GM19463 (cell line): ENCODE measurements around the gene PHLDB1.
"Not testable (repeated sequence)": the region's sequence is repeated elsewhere in the genome, so short reads cannot be mapped to it uniquely, and the experiment has no call there.

Source experiments
- ATAC-seq: cut with Tn5 transposase; IDR thresholded peaks from one replicate; pipeline ENCODE4 v1.9.1; 2021; ENCODE audit warnings: mild to moderate bottlenecking, moderate library complexity; ENCODE audit not compliant: unreplicated experiment

Gene PHLDB1

DNA sequence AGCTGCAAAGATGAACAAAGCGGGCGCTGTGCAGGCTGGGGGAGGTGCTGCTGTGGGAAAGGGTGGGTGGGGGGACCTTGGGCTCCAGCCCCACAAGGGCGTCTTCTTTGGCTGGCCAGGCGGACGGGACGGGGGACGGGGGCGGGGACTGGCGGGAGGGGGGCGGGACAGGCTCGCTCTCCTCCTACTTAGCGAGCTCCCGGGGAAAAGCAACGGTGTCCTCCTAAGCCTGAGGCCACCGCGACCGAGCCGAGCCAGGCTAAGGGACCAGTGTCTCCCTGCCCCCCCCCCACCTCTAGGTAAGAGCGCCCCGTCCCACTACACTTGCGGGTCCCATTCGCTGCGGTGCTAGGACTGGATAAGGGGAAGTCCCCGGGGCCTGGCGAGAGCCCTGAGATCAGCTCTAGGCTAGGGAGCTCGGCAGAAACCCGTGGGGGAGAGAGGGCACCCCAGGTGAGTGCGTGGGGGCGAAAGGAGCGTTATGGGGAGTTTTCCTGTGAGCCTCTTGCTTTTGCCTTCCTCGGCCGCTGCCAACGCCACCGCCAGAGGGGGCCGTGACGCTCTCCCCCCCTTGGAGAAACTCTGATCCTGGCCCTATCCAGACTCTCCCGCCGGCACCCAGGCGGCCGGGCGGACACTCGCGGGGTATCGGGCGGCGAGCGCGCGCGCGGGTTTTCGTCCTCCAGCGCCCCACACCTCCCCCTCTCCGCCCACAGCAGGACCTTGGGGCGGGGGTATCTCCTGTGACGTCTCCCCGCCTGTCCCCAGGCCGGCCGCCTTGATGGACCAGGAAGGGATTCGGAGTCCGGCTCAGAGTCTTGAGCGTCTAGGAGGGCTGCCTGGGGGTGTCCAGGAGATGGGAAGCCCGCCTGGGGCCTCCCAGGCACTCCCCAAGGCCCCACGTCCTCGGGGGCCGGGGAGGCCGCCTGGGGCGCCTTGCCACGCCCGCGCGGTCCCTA is at the start of gene PHLDB1:
PHLDB1 (plus strand) TSS at position 215 of the 959 bp plus-strand sequence. CDS start 6,222 bp downstream, outside the sequence.
- ATAC-seq = no peak

DNA sequence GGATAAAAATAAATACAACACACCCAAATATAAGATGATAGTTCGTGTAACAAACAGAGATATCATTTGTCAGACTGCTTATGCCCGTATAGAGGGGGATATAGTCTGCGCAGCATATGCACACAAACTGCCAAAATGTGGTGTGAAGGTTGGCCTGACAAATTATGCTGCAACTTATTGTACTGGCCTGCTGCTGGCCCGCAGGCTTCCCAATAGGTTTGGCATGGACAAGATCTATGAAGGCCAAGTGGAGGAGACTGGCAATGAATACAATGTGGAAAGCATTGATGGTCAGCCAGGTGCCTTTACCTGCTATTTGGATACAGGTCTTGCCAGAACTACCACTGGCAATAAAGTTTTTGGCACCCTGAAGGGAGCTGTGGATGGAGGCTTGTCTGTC is 46.6 kb upstream of the PHLDB1 start:
- ATAC-seq = no peak

DNA sequence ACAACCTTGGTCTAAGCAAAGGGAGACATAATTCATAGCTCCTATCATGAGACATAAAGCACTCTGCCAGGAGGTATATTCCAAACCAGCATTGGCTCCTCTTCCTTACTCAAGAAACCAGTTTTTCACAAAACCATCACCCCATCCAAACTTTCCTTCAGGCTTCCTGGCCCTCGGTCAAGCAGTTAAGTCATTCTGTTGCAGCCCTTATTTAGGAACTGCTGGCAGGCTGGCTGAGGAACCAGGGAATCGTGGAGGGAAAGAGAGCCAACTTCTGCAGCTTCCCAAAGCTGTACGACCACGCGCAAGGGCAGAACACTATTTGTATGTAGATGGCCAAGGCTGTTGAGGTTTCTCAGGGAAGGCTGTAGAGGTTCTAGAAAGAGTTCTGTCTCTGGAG is 42.4 kb upstream of the PHLDB1 start:
- no peak for ATAC-seq

DNA sequence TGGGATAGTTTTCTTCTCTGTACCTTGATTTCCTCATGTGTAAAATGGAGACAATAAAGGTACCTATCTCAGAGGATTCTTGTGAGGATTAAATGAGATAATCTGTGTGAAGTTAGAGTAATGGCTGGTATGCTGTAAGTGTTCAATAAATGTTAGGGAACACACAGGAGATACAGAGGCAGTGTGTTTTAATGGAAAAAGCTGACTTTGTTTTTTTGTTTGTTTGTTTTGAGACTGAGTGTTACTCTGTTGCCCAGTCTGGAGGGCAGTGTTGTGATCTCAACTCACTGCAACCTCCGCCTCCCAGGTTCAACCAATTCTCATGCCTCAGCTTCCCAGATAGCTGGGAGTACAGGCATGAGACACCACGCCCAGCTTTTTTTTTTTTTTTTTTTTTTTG is 37.7 kb upstream of the PHLDB1 start:
- ATAC-seq = no peak

DNA sequence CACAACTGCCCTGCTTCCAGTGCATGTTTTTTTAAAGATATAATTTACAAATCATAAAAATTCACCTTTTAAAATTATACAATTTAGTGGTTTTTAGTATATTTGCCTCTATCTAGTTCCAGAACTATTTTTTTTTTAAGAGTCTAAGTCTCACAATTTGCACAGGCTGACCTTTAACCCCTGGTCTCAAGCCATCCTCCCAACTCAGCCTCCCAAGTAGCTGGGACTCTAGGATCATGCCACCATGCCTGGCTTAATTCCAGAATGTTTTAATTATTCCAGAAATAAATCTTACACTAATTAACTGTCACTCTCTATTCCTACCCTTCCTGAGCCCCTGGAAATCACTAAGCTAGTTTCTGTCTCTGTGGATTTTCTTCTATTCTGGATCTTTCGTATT is 36.6 kb upstream of the PHLDB1 start:
- ATAC-seq = no peak

DNA sequence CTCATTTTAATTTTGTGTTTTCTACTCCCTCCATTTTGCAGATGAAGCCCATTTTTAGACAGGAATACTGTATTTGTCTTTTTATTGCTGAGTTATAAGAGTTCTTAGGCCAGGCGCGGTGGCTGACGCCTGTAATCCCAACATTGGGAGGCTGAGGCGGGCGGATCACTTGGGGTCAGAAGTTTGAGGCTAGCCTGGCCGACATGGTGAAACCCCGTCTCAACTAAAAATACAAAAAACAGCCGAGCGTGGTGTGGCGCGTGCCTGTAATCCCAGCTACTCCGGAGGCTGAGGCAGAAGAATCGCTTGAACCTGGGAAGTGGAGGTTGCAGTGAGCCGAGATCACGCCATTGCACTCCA is 35.7 kb upstream of the PHLDB1 start:
- ATAC-seq = not testable (repeated sequence)

DNA sequence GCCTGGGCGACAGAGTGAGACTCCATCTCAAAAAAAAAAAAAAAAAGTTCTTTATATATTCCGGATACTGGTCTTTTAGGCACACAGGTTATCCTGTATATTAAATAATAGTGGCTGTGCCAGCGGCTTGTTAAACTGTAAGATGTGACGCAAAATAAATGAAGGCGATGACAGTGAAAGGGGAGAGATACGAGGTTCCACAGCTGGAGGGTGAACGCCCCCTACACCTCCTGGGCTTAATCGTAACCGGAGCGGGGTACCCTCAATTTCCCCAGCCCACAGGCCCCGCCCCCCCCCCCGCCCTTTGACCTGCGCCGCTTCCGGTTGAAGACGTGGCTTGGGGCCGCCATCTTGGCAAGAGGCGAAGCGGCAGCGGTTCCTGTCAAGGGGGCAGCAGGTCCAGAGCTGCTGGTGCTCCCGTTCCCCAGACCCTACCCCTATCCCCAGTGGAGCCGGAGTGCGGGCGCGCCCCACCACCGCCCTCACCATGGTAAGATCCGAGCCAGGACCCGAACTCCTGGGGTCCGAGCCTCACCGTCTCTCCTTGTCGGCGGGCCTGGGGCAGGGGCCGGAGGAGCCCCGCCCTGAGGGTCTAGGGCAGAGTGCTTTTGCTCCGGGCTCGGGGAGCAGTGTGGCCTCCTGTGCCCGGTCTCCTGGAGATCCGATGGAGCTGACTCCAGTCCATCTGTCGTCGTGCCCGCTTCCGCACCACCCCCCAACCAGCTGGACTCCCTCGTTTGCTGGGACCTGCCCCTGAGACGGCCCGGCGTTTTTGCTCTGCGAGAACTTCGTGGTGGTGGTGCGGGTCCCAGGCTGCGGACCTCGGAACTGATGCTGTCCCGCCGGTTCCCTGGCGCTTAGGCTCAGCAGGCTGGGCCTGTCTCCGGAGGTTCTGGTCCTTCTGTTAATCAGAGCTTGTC is 35.1 kb upstream of the PHLDB1 start, which contains the start of gene ARCN1:
ARCN1 (plus strand) TSS at position 349 of the 920 bp plus-strand sequence; CDS start at position 488, 139 bp downstream.
- peak; percentile 66 for ATAC-seq

DNA sequence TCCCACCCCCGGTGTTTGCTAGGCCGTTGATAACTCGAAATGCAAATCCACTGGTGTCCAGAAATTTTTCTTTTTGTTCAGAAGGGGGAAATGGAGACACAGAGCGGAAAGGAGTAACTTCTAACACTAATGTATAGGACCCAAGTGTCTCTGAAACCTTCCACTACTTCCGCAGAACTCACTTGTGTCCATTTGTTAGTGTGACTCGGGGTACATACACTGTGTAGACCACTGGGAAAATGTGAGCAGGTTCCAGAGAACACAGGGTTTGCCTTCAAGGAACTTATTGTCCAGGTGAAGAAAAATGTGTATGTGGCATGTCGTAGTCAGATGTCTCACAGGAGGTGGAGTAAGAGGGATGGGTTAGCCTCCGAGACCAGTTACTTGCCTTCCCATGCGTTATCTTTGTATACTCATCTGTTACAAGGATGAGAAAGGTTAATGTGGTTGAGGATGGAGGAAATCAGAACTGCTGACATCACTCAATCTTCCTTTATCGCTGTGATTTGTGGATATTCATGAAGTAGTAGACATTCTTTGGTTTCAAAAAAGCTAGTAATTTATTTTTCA is 34.3 kb upstream of the PHLDB1 start:
- ATAC-seq = peak; percentile 21

DNA sequence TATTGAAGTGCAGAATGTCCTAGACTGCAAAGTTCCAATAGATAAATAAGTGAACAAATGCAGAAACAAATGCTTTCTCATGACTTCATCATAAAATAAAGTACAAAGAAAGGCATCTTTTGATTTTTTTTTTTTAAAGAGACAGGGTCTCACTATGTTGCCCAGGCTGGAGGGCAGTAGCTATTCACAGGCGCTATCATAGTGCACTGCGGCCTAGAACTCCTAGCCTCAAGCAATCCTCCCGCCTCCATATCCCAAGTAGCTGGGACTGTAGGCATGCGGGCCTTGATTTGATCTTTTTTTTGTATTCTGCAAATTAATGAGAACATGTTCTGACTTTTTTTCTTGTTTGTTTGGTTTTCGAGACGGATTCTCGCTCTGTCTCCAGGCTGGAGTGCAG is 32.8 kb upstream of the PHLDB1 start:
- ATAC-seq = no peak

DNA sequence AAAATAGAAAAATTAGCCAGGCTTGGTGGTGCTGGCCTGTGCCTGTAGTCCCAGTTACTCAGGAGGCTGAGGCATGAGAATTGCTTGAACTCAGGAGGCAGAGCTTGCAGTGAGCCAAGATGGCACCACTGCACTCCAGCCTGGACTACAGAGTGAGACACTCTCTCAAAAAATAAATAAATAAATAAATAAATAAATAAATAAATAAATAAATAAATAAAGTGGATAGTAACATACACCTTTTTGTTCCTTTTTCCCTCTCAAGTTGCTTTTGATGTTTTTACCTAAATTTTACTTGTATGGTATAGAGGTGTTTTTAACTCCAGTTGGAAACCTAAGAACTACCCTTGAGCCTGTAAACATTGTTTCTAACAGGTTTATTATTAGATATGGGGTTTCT is 29.4 kb upstream of the PHLDB1 start:
- ATAC-seq = not testable (repeated sequence)

DNA sequence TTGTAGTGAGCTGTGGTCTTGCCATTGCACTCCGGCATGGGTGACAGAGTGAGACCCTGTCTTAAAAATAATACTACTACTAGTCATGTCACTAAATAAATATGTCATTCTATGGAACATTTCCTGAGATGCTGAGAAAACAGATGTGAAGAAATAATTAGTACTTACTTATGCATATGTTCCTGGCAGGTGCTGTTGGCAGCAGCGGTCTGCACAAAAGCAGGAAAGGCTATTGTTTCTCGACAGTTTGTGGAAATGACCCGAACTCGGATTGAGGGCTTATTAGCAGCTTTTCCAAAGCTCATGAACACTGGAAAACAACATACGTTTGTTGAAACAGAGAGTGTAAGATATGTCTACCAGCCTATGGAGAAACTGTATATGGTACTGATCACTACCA is 26.4 kb upstream of the PHLDB1 start:
- no peak for ATAC-seq

DNA sequence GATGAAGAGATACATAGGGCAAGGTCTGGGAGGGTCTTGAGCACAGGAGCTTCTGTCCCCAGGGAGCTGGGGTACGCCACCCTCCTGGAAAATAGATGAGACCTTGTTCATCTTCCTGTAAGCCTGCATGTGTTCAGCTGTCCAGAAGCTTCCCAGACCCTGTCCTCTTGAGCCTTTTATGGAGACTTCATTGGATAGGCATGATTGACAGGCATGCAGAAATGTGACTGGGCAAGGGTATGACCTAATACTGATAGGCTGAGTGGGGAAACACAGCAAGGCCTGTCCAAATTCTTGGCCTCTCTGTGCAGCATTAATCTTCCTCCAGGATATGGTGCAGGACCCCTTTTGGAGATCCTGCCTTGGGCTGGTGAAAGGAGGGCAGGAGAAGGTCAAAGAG is 19.5 kb upstream of the PHLDB1 start:
- ATAC-seq = no peak

DNA sequence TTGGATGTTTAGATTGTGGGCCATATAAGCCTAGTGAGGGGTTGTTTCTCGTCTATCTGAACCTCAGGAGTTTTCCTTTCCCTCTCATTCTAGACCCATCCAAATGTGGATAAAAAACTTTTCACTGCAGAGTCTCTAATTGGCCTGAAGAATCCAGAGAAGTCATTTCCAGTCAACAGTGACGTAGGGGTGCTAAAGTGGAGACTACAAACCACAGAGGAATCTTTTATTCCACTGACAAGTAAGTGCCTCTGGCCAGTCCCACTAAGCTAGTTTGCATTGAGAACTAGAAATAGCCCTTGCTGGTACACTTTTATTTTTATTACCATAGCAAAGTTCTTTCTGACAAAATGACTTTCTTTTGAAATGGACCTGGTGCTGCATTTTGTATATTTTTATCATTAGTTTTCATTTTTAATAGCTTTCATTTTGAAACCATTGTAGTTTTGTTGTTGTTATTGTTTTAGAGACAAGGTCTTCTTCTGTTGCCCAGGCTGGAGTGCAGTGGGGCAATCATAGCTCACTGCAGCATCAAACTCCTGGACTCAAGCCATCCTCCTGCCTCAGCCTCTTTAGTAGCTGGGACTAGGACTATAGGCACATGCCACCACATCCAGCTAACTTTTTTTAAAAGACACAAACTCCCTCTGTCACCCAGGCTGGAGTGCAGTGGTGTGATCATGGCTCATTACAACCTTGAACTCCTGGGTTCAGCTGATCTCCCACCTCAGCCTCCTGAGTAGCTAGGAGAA is 14.6 kb upstream of the PHLDB1 start:
- no peak for ATAC-seq

DNA sequence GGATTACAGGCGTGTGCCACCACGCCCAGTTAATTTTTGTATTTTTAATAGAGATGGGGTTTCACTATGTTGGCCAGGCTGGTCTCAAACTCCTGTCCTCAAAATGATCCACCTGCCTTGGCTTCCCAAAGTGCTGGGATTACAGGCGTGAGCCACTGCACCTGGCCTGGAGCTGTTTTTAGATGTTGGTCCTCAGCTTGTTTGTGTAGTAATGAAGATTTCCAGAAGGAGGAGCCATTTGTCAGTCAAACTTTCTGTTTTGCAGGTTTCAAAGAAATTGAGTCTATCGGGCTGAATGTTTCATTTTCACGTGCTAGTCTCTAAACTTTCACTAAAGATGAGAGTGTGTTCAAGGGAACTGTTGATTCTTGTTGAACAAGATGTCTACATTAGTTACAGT is 12.4 kb upstream of the PHLDB1 start:
- not testable (repeated sequence) for ATAC-seq

DNA sequence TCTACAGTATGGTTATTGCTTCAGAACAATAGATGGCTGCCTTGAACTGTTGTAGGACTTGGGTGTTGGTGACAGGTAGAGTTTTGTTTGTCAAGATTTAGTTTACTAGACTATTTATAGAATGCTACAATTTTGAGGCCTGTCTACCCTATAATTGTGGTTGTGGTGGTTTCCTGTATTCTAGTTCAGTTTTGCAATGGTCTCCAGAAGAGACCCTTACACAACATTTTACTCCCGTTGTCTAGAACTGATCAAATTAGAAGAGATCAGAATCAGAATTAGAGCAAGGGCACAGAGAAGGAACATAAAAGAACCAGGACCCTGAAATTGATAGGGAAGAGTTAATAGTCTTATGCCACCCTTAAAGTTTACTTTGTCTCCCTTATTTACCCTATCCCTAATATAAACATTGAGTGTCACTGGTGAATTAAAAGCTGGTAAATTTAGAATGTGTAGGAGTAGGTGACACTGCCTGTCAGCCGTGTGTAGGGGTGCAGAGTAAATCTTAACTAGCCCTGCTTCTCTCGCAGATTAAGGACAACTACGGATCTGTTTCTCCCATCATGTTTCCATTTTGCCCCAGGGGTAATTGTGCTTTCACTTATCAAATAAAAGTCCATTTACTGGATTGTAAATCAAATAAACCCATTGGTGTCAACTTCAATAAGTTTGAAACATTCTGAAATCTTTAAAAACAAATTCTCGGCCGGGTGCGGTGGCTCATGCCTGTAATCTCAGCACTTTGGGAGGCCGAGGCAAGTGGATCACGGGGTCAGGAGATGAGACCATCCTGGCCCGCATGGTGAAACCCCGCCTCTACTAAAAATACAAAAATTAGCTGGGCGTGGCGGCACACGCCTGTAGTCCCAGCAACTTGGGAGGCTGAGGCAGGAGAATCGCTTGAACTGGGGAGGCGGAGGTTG is 10.9 kb upstream of the PHLDB1 start:
- no peak for ATAC-seq

DNA sequence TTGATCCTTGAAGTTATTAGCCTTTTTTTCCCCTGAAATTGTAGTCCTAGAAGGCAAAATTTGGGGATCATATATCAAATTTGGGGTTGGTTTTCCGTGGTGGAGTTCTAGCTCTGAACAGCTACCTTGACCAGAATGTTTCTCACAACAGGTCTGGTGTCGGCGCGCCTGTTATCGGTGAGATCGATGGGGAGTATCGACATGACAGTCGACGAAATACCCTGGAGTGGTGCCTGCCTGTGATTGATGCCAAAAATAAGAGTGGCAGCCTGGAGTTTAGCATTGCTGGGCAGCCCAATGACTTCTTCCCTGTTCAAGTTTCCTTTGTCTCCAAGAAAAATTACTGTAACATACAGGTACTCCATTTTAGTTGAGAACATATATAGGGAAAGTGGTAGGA is 9.9 kb upstream of the PHLDB1 start:
- ATAC-seq = no peak

DNA sequence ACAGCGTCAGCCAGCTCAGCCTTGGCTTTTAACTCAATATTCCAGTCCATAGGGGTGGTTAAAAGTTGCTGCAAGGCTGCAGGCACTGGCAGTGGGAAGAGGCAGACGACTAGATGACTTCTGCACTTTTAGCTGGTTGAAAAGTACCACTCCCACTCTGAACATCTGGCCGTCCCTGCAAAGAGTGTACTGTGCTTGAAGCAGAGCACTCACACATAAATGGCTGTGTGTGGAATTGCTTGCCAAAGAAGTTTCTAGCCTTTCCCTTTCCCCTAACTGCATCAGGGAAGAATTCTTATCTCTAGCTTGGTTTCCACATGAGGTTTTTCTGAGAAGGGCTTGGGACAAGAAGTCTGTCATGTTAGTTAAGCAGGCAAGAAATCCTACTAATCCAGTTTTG is 5.1 kb upstream of the PHLDB1 start:
- ATAC-seq = no peak

DNA sequence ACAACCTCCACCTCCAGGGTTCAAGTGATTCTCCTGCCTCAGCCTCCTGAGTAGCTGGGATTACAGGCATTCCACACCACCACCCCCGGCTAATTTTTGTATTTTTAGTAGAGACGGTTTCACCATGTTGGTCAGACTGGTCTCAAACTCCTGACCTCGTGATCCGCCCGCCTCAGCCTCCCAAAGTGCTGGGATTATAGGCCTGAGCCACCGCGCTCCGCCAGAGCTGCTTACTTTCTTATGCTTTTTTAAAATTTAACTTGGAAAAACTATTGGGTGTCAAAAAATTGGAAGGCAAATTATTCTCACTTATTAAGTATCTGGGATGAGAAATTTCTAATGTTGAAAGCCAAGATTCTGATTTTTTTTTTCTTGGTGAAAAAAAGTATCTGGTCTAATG is 3.7 kb upstream of the PHLDB1 start:
- ATAC-seq = not testable (repeated sequence)

DNA sequence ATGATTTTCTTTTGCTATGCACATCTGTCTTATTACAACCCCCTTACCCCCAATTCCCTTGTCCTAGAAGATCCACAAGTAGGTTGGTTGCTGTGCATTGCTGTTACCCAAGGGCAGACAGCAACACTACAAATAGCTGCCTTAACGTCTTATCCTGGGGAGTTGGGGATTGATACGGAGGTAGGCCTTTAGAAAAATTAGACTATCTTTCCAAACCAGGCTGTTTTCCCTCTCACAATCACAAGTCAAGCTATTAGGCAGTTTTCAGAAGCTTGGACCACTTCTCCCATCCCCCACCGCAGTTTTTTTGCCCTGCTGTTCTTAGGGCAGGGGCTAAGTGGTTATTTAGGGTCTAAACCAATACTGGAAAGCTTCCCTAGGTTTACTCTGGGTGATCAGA is 2.8 kb upstream of the PHLDB1 start:
- no peak for ATAC-seq
